ENCODE data around the gene PDE4D. TPM values are rescaled to one million over a fixed set of nuclear protein-coding genes. Genes with fewer than 3 reads are reported as not detected.

The PDE4D gene
- total RNA-seq, 1 experiment from 2014 or later: 61.2 TPM

DNA sequence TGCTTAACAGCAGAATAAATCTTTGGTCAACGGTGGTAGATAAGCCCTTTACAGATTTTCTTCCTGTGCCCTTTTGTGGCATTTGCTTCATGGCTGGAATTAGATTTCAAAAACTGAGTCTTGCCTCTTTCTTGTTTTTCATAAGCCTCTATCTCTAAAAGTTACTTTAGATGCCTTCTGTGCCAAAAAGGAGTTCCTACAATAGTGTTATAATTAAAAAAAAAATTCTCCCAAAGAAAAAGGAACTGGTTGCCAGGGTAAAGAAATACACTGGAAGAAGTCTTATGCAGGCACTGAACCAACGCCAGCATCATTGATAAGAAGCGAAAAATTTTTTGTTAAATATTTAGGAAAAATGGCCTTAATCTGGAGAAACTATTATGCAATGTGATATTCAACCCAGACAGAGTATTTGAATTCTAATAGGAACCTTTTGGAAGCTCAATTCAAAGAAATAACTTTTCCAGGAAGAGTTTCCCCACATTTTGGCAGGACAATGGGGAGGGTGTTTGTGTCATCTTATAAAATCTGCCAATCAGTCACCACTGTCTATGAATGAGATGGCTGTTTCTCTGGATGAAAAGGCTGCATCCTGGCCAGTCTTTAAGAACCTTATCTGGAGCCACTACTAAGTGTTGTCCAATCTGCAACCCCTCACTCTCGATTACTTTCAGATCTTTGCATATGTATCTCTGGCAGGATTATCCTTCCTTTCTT, 608.1 kb downstream of the PDE4D start:
- Histone ChIP-seq H3K27ac (ENCODE audit: low read length) (no peak overlapping the region), H3K36me3 (ENCODE audit: insufficient read depth, low read length) (no peaks in the 10 kb centered on the region), H3K27me3 (ENCODE audit: low read length) (no peaks in the 10 kb centered on the region), H3K9me3 (ENCODE audit: low read length) (no peaks in the 10 kb centered on the region), H3K4me1 (ENCODE audit: low read length) (no peaks in the 10 kb centered on the region), H3K9me2 (replicated peaks; ENCODE audit: insufficient read depth, low read length) (no peaks in the 10 kb centered on the region), H4K20me1 (ENCODE audit: insufficient read depth, low read depth, low read length) (no peaks in the 10 kb centered on the region), H3K4me2 (ENCODE audit: low read depth, low read length, poor library complexity, severe bottlenecking) (no peak overlapping the region), H2AFZ (ENCODE audit: low read length) (no peak overlapping the region), H3K79me2 (ENCODE audit: low read length) (no peaks in the 10 kb centered on the region), H3K4me3 (ENCODE audit: low read length) (no peak overlapping the region), H3K9ac (ENCODE audit: low read length) (no peak overlapping the region)
- DNase-seq: no peak

DNA sequence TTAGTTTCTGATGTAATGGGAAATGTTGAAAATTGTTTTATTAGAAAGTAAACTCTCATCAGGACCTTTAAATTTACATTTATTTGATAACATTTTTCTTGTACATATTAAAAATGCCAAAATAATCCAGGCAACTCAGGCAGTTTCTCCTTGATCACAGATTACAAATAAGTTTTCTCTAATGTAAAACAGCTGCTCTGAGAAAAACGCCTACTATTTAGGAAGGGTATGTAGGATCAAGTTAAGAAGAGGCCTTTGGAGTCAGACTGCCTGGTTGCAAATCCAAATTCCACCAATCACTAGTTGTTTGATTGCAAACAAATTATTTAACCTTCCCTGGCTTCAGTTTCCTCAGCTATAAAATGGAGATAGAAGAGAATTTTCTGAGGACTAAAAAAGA, 610.8 kb downstream of the PDE4D start:
- Histone ChIP-seq H3K27ac (ENCODE audit: low read length) (no peak overlapping the region), H3K4me2 (ENCODE audit: low read depth, low read length, poor library complexity, severe bottlenecking) (no peak overlapping the region), H3K27me3 (ENCODE audit: low read length) (no peaks in the 10 kb centered on the region), H3K36me3 (ENCODE audit: insufficient read depth, low read length) (no peaks in the 10 kb centered on the region), H4K20me1 (ENCODE audit: insufficient read depth, low read depth, low read length) (no peaks in the 10 kb centered on the region), H3K9ac (ENCODE audit: low read length) (no peak overlapping the region), H3K4me1 (ENCODE audit: low read length) (no peaks in the 10 kb centered on the region), H2AFZ (ENCODE audit: low read length) (no peak overlapping the region), H3K79me2 (ENCODE audit: low read length) (no peaks in the 10 kb centered on the region), H3K9me2 (replicated peaks; ENCODE audit: insufficient read depth, low read length) (no peaks in the 10 kb centered on the region), H3K4me3 (ENCODE audit: low read length) (no peak overlapping the region), H3K9me3 (ENCODE audit: low read length) (no peaks in the 10 kb centered on the region)
- DNase-seq: no peak

DNA sequence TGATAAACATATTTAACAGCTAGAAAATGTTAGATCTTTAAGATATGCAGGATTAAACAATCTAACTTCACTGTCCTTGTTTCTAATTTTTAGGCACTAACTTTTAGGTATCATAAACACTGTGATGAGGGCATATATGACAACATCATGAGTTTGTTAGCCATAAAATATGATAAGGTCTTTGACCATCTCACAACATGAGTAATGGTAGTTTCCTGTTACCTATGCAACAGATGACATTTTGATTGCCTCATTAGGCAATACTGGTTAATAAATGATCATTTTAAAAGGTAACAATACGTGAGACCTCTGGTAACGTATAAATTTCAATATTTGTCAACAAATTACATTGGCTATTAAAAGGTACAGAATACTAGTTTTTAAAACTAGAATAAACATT, 613.5 kb downstream of the PDE4D start:
- H3K27ac ChIP-seq (ENCODE audit: low read length): no peak overlapping the region
- H3K36me3 ChIP-seq (ENCODE audit: insufficient read depth, low read length): no peaks in the 10 kb centered on the region
- no peaks in the 10 kb centered on the region for H3K79me2 ChIP-seq (ENCODE audit: low read length)
- H3K9me2 ChIP-seq (replicated peaks; ENCODE audit: insufficient read depth, low read length): no peaks in the 10 kb centered on the region
- H3K9ac ChIP-seq (ENCODE audit: low read length): no peak overlapping the region
- no peaks in the 10 kb centered on the region for H4K20me1 ChIP-seq (ENCODE audit: insufficient read depth, low read depth, low read length)
- no peaks in the 10 kb centered on the region for H3K9me3 ChIP-seq (ENCODE audit: low read length)
- H3K4me2 ChIP-seq (ENCODE audit: low read depth, low read length, poor library complexity, severe bottlenecking): no peak overlapping the region
- H2AFZ ChIP-seq (ENCODE audit: low read length): no peak overlapping the region
- H3K4me1 ChIP-seq (ENCODE audit: low read length): no peaks in the 10 kb centered on the region
- H3K27me3 ChIP-seq (ENCODE audit: low read length): no peaks in the 10 kb centered on the region
- no peak overlapping the region for H3K4me3 ChIP-seq (ENCODE audit: low read length)
- DNase-seq: no peak

DNA sequence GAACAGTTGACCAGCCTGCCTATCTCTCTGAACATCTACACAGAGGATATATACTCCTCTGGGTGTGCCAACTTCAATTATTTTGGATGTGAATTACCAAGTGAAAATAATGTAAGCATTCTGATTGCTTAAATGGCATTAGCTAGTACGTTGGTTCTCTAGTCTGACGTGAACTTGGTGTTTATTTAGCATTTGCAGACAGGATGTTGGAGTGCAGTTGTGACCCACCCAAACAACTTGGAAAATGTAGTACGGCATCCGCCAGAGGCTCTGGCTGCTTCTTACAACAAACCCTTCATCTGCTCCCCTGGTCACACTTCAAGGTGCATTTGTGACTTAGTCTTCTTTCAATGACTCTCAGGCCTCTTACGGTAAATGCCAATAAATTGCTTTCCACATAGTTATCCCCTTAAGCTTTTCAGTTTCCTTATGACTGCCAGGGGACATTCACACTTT, 616.6 kb downstream of the PDE4D start:
- H2AFZ ChIP-seq (ENCODE audit: low read length): no peak overlapping the region
- no peaks in the 10 kb centered on the region for H4K20me1 ChIP-seq (ENCODE audit: insufficient read depth, low read depth, low read length)
- no peaks in the 10 kb centered on the region for H3K9me2 ChIP-seq (replicated peaks; ENCODE audit: insufficient read depth, low read length)
- H3K9me3 ChIP-seq (ENCODE audit: low read length): no peaks in the 10 kb centered on the region
- no peak overlapping the region for H3K27ac ChIP-seq (ENCODE audit: low read length)
- H3K4me3 ChIP-seq (ENCODE audit: low read length): no peak overlapping the region
- DNase-seq: no peak
- no peaks in the 10 kb centered on the region for H3K27me3 ChIP-seq (ENCODE audit: low read length)
- no peaks in the 10 kb centered on the region for H3K36me3 ChIP-seq (ENCODE audit: insufficient read depth, low read length)
- no peak overlapping the region for H3K9ac ChIP-seq (ENCODE audit: low read length)
- no peaks in the 10 kb centered on the region for H3K79me2 ChIP-seq (ENCODE audit: low read length)
- no peaks in the 10 kb centered on the region for H3K4me1 ChIP-seq (ENCODE audit: low read length)
- no peak overlapping the region for H3K4me2 ChIP-seq (ENCODE audit: low read depth, low read length, poor library complexity, severe bottlenecking)

DNA sequence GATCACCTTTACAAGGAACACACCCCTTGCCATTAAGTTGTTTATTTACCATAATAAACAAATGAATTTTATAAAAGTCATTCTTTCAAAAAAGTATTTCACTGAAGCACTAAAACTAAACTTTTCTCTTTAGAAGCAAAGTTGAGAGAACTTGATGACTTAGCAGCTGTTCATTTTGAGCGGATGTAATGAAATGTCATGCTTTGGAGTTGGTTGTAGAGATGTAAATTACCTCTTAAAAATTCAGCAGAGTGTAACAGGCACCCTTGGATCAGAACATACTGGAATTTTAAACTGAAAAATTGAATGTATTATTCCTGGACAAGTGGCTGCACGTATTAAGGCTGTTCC, 617.2 kb downstream of the PDE4D start:
- DNase-seq: no peak
- no peaks in the 10 kb centered on the region for H3K4me1 ChIP-seq (ENCODE audit: low read length)
- H3K9ac ChIP-seq (ENCODE audit: low read length): no peak overlapping the region
- no peaks in the 10 kb centered on the region for H3K9me3 ChIP-seq (ENCODE audit: low read length)
- no peaks in the 10 kb centered on the region for H3K36me3 ChIP-seq (ENCODE audit: insufficient read depth, low read length)
- H3K4me3 ChIP-seq (ENCODE audit: low read length): no peak overlapping the region
- no peak overlapping the region for H3K27ac ChIP-seq (ENCODE audit: low read length)
- H2AFZ ChIP-seq (ENCODE audit: low read length): no peak overlapping the region
- no peaks in the 10 kb centered on the region for H3K79me2 ChIP-seq (ENCODE audit: low read length)
- no peaks in the 10 kb centered on the region for H3K27me3 ChIP-seq (ENCODE audit: low read length)
- H3K4me2 ChIP-seq (ENCODE audit: low read depth, low read length, poor library complexity, severe bottlenecking): no peak overlapping the region
- no peaks in the 10 kb centered on the region for H4K20me1 ChIP-seq (ENCODE audit: insufficient read depth, low read depth, low read length)
- no peaks in the 10 kb centered on the region for H3K9me2 ChIP-seq (replicated peaks; ENCODE audit: insufficient read depth, low read length)

DNA sequence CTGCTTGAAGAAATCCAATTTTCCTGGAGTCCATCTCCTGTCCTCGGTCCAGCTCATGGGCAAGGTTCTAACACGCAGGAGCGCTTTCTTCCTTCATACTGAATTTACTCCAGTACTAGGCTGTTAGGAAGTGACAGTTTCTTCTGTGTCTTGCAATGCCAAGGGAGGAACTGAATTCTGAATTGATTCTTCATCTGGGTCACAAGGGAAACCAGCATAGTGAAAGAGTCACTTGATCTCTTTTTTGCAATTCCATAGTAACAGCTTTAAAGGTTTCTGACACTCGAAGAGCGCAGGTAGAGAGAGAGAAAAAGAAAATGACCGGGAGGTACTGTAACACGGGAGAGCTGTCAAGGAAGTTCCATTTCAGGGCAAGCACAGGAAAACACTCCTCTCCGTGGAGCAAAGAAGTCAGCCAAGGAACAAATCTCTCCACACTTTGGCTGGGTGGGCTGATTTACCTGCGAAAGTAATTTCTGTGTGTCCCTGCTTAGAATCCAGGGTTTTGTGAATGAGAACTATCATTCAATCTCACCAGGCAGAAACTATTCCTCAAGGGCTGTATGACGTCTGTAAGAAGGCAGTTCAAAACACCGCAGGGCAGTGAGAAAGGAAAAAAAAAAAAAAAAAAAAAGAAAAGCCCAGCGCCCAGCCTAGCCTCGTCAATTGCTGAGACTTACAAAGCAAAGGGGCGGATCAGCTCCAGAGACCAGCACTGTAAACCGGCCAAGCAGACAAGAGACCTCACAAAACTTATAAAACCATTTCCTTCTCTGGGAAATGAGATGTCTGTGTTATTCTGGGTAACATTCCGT, 617.8 kb downstream of the PDE4D start:
- Histone ChIP-seq H3K4me3 (ENCODE audit: low read length) (no peak overlapping the region), H3K4me1 (ENCODE audit: low read length) (no peaks in the 10 kb centered on the region), H3K36me3 (ENCODE audit: insufficient read depth, low read length) (no peaks in the 10 kb centered on the region), H3K27me3 (ENCODE audit: low read length) (no peaks in the 10 kb centered on the region), H3K9me3 (ENCODE audit: low read length) (no peaks in the 10 kb centered on the region), H3K27ac (ENCODE audit: low read length) (no peak overlapping the region), H3K79me2 (ENCODE audit: low read length) (no peaks in the 10 kb centered on the region), H3K4me2 (ENCODE audit: low read depth, low read length, poor library complexity, severe bottlenecking) (no peak overlapping the region), H3K9ac (ENCODE audit: low read length) (no peak overlapping the region), H2AFZ (ENCODE audit: low read length) (no peak overlapping the region), H3K9me2 (replicated peaks; ENCODE audit: insufficient read depth, low read length) (no peaks in the 10 kb centered on the region), H4K20me1 (ENCODE audit: insufficient read depth, low read depth, low read length) (no peaks in the 10 kb centered on the region)
- DNase-seq: no peak

DNA sequence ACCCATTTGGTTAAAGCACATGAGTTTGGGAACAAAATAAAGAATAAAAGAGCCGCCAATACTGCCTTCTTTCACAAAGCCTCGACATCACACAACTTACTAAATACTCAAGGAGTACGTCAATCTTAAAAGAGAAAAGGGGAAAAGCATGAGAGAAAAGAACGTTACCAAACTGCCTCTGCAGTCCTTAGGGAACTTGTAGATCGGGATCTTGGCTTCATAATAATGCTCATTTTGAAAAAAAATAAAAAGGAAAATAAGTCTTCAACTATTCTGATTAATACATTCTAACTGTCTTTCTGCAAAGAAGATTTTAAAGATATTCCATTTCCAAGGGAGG, 618.4 kb downstream of the PDE4D start:
- no peak overlapping the region for H3K9ac ChIP-seq (ENCODE audit: low read length)
- H3K27me3 ChIP-seq (ENCODE audit: low read length): no peaks in the 10 kb centered on the region; the same call in 1 of the 2 replicates
- no peaks in the 10 kb centered on the region for H3K9me2 ChIP-seq (replicated peaks; ENCODE audit: insufficient read depth, low read length)
- H3K27ac ChIP-seq (ENCODE audit: low read length): no peak overlapping the region
- DNase-seq: no peak
- no peaks in the 10 kb centered on the region for H3K79me2 ChIP-seq (ENCODE audit: low read length)
- H3K4me2 ChIP-seq (ENCODE audit: low read depth, low read length, poor library complexity, severe bottlenecking): no peak overlapping the region
- no peaks in the 10 kb centered on the region for H3K36me3 ChIP-seq (ENCODE audit: insufficient read depth, low read length)
- no peaks in the 10 kb centered on the region for H3K4me1 ChIP-seq (ENCODE audit: low read length)
- H2AFZ ChIP-seq (ENCODE audit: low read length): no peak overlapping the region
- no peaks in the 10 kb centered on the region for H4K20me1 ChIP-seq (ENCODE audit: insufficient read depth, low read depth, low read length)
- H3K9me3 ChIP-seq (ENCODE audit: low read length): no peaks in the 10 kb centered on the region
- no peak overlapping the region for H3K4me3 ChIP-seq (ENCODE audit: low read length)

DNA sequence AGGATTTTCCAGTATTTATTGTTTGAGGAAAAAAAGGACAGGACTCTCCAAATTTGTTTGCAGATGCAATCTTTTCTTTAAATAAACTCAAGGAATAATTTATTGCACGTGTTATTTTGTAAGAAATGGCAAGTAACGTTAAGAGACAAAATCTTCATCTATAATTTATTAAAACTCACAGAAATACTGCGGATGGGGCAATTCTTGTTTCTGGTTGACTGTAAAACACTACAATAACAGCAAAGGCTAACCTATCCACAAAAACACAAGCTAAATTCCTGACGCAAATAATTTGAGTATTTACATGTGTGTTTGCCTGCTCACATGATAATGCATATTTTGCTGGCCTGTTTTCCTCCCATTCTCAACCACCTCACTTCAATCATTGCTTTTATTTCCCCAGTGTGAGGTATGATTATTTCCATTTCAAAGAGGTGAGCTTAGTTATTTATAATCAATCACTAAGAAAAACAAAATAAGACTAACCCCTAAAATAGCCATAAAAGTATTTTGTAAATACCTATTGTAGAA, 619.4 kb downstream of the PDE4D start:
- Histone ChIP-seq H3K27me3 (ENCODE audit: low read length) (no peaks in the 10 kb centered on the region; the same call in 1 of the 2 replicates), H3K79me2 (ENCODE audit: low read length) (no peaks in the 10 kb centered on the region), H3K9me3 (ENCODE audit: low read length) (no peaks in the 10 kb centered on the region), H3K36me3 (ENCODE audit: insufficient read depth, low read length) (no peaks in the 10 kb centered on the region), H4K20me1 (ENCODE audit: insufficient read depth, low read depth, low read length) (no peaks in the 10 kb centered on the region), H3K27ac (ENCODE audit: low read length) (no peak overlapping the region), H3K9me2 (replicated peaks; ENCODE audit: insufficient read depth, low read length) (no peaks in the 10 kb centered on the region), H3K4me1 (ENCODE audit: low read length) (no peaks in the 10 kb centered on the region), H2AFZ (ENCODE audit: low read length) (no peak overlapping the region), H3K9ac (ENCODE audit: low read length) (no peak overlapping the region), H3K4me2 (ENCODE audit: low read depth, low read length, poor library complexity, severe bottlenecking) (no peak overlapping the region), H3K4me3 (ENCODE audit: low read length) (no peak overlapping the region)
- no peak for DNase-seq

Measured in Karpas-422 (cell line).